A204.1 (cell line): ENCODE measurements around the gene CDK6.

ENCODE experiments used
- FAIRE-seq: peaks from 2 replicates; lab custom pipeline; 2012; peaks lifted over from hg19 to GRCh38; lab: Jason Lieb, UNC

Gene CDK6

DNA sequence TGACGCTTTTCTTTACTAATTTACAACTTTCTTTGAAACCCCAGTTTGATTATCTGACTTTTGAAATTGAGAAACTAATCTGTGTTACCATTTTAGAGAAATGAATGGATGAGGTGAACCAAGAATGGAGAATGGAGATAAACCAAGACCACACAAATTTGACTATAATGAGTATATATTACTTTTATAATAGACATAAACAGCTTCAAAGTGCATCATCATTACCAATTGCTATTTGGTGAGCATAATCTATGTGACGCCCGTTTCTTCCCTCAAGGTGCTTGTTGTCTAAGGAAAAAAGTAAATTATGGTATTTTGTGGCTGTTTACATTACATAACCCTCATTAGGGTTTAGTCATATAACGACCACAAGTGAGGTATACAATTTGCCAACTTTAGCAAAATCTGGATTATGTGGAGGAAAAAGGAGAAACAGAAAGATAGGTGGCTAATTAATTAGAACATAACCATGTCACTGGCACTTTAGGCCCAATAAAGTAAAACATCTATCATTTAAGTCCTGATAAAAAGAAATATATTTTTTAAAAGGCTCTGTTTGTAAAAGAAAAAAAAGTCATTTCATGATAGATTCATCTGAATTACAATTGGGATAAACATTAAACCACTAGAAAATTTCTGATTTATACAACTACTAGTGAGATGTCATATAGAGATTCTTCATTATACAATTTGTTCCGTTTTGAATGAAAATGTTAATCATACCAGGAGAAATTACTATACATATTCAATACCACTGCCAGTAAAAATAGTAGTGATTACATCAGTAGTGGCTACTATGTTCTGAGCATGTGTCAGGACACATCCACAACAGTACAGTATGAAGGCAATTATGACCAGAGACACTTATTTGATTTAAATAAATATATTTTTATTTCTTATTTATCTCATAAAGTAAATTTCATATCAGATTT is 128.0 kb downstream of the CDK6 start:
- FAIRE-seq: peak; percentile 80

GRCh38 chr7:92707435-92707834 is 128.9 kb downstream of the CDK6 start:
- peak; percentile 55 for FAIRE-seq

- FAIRE-seq: no peak
These were observed 129.8 kb downstream of the CDK6 start for GRCh38 chr7:92706563-92706962.

DNA sequence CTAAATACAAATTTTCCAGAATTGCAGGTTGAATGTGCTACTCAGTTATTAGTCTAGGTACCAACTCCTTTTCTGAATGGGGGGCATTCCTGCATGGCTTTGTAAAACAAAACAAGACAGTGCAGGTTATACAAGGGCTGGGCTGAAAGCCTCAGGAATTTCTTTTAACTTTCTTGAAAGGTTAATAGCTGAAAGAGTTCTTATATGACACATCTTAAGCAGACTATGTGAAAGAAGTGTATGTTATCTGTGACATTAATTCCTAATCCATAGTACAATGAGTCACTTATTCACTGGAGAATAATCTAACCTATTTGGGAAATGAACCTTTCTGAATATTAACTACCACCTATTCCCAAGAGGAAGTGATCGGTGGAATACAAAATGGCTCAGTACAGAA is 130.5 kb downstream of the CDK6 start:
- no peak for FAIRE-seq

DNA sequence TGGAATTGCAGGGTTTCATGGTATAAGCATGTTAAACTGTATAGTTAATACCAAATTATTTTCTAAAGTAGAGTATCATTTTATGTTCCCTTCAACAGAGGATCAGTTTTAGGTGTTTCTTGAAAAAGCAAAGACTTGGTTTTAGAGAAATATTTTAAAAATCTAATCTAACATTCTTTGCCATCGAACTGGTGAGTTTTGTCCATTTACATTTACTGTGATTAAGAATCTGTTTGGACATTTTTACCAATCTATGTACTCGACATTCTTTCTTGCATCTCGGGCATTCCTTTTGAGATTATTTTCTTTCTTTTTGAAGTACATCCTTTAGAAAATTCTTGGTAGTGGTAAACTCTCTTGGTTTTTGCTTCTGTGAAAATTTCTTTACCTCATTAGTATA is 131.5 kb downstream of the CDK6 start:
- no peak for FAIRE-seq

GRCh38 chr7:92702535-92702934 is 133.8 kb downstream of the CDK6 start:
- no peak for FAIRE-seq

- FAIRE-seq: no peak
These were observed 136.3 kb downstream of the CDK6 start for GRCh38 chr7:92699966-92700514.

DNA sequence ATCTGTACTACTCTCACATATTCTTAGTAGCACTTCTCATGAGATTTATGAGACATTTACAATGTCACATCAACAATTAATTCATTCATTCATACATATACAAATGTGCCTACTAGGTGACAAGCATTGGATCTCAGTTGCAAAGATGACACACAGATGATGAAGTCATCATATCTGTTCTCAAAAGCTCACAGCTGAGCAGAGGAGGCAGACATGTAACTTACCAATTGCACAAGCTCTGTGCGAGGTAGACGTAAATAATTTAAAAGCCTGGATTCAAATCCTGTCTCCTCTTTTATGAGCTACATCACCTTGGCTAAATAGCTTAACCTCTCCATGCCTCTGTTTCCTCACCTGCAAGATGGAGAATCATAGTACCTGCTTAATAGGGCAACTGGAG is 136.8 kb downstream of the CDK6 start:
- FAIRE-seq: no peak

- FAIRE-seq: no peak
These were observed 138.0 kb downstream of the CDK6 start for GRCh38 chr7:92698237-92698841.

DNA sequence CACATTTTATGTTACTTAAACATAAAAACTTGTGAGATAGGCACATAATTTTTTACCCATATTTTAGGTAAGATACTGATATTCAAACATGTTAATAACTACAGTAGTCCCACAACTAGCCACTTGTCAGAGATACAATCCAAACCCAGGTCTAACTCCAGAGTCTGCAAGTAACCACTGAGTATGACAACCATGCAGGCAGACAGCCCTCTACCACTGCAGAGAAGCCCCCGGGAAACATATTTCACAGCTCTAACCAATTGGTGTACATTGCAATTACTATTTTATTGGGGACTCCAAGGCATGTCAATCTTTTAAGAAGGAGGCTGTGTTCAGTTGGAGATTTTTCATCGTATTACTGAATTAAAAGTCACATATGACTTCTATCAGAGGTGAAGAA is 139.0 kb downstream of the CDK6 start:
- no peak for FAIRE-seq

GRCh38 chr7:92697012-92697411 is 139.4 kb downstream of the CDK6 start:
- no peak for FAIRE-seq

DNA sequence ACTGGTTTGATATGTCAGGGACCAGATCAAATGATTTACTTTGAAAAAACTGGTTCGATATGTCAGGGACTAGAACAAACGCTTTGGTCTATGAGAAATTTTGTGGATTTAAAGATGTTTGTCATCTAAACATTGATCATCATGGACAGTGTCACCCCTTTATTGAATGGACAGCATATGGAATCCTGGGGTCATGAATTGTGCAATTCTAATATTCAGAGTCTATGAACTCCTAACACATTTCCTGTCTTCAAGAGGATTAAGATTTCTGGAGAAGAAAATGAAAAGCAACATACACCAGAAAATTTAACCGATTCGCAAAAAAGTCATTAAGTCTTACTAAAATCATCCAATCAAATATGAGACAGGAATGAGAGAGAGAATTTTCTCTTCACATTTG is 139.8 kb downstream of the CDK6 start:
- no peak for FAIRE-seq

DNA sequence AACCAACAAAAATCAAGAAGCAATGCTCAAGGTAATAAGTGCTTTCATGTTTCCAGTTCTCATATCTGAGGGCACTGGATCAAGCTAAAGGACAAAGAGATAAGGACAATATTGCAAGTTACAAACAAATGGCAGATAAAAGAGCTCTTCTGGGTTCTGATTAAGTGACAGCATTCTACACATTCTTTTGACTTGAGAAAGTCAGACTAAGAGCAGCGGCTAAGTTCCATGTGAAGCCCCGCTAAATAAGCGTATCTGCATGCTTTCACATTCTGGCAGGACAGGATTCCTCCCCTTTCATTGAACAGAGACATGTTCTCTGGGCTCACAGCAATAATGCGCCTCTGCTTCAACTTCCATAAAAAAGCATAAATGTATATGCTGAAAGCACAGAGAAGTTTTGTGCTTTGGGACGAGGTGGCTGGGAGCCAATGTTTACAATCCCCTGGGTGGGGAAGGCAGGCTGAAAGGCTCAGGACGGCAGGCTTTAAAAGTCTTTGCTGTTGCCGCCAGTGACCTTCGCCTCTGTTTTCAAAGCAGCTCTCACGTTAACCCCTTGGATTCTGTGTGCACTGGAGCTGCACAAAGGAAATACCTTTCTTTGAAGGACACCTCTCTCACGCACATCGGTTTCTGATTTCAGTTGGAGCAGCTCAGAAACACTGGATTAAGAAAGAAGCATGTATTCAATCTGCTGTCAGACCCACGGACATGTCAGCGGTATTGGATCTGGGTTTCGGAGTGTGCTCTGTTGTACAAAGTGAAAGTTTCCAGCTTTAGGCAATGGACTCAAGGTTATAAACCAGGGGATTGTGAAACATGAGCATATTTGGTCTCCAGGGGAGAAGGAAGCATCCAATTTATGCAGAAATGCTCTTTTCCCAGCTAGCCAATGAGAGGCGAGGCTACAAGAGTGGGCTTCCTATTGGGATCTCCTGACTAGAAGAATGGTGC is 140.8 kb downstream of the CDK6 start:
- FAIRE-seq: no peak

DNA sequence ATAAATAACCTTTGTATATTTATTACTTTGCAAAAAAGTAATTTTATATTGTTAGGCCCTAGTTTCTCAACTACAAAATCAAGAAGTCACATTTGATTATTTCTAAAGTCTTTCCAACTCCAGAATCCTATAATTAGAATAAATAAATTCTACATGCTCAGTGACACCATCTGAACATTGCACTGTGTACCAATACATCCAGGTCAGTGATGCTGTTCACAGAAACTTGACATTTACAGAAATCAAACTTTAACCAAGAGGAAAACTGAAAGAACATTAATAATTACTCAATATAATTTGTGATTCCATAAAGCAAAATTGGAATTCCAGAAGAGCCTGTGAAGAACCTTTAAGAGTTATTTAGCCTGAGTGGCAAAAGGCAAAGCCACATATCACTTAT is 142.2 kb downstream of the CDK6 start:
- FAIRE-seq: no peak

DNA sequence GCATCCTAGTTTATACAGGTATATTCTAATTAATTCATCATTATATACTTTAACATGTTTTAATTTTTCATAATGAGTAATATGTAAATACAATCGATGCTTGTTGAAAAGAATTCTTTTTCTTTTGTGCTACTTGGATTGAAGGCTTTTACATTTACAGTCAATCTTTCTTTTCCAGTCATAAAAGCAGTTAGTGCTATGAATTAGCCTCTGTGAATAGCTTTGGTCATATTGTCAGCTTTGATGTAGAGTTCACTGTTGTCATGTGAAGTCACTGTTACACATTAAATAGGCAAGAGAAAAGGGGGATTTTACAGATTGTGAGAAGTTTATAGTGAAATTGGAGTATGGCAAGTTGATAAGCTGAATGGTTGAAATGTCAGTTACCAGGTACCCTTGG is 142.9 kb downstream of the CDK6 start:
- FAIRE-seq: peak; percentile 82

DNA sequence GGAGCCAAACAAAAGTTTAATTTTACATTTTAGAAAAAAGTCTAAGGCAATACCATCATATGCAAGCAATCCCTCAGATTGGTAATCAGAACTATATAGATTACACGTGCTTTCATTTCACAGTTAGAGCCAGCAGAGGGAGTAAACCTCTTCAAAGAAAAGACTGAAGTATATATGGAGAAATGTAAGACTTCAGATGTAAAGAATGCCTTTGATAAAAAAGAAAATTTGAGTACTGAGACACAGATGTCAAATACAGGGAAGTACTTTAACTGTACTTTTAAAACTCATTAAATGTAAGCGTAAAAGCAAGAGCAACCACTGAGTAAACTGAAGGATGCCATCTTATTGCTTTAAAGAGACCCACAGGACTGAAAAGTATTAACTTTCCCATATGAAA is 144.8 kb downstream of the CDK6 start:
- FAIRE-seq: peak; percentile 100

DNA sequence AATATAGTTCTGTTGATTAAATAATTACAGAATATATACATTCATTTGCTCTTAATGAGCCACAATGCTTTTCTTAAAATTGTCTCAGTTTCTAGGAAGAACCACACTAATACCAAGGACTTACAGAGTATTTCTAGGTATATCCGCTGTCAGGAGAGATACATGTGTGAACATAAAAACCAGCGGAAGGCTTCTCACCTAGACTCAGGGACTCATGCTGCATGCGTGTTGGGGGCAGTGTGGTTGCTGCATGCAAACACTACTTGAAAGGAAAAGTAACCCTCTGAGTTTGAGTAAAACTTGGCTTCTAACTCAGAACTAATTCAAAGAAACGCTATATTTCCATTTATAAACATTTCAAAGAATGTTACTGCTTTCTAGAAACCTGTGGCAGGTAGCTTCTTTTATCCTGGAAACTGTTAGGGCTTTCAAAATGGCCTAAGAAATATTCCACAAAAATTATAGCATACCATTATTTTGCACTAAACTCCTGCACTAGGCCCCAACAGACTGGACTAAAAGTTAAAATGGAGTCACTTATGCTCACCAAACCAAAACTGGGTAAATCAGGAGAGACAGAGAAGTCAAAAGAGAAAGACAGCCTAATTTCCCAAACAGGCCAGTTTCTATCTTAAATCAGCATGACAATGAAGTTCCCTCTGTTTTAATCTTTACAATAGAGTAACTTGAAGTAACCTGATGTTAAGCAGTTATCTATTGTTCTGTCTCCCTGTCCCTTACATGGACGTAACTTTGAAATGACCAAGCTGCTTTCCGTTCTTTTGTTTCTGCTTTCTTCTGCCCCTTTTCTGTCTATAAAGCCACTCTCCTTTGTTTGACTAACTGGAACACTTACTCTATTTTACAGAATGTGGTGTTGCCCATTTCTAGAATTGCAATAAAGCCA is 151.0 kb downstream of the CDK6 start:
- no peak for FAIRE-seq

GRCh38 chr7:92684274-92684673 is 152.1 kb downstream of the CDK6 start:
- no peak for FAIRE-seq

DNA sequence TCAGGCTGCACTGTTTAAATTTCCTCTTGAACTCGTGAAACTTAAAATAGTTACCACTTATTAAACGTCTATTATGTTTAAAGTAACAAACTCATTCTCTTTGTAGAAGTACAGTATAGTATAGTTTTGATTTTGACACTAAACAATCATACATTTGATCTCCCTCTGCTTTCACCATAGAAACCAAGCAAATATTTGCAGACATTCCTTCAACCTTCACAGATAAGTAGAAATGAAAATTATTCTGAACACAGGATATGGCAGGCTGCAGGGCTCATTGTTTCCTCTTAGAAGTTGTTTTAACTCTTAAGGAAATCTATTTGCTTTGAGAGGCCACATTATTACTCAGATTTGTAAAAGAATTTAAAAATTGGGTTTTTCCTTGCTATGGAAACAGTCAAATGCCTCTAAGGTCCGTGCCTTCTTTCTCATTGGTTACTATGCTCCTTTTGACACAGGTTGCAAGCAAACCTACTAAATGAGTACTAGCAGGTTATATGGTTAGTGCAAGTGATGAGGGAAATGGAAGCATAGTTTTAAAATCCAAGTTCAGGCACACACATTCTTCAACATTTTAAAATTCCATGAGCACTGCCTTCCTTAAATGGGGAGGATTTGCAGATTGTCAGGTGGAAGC is 153.4 kb downstream of the CDK6 start:
- no peak for FAIRE-seq

DNA sequence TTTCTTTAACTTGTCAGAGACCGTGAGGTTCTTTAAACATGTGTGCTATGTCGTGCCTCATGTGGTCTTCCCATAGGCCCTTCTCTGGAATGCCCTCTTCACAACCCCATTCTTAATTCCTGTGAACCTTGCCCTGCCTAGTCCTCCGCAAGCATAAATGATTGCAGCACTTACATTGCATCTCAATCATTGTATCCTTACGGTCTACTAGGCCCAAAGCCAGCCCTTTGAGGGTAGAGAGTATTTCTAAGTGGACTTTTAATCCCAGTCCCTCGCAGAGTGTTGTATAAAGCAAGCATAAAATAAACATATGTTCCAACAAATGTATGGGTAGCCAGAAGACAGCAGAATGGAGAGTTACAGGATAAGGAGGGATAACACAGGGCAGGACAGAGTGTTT is 154.0 kb downstream of the CDK6 start:
- FAIRE-seq: no peak

- FAIRE-seq: no peak
These were observed 154.7 kb downstream of the CDK6 start for GRCh38 chr7:92681633-92682032.
